Measurements from ENCODE around the gene CEACAM16.
"Not testable (repeated sequence)": the region's sequence is repeated elsewhere in the genome, so short reads cannot be mapped to it uniquely, and the experiment has no call there.

The CEACAM16 gene

GRCh38 chr19:44706506-44707236 lies 7.7 kb downstream of the CEACAM16 start:
- H3K4me3 ChIP-seq, result no peak overlapping the region
- no peaks in the 10 kb centered on the region for H3K9me3 ChIP-seq (replicated peaks in 1 of 11)
- no peak overlapping the region for H3K4me2 ChIP-seq
- H3K4me1 ChIP-seq, result peaks cover 0 to 15% (median 11%) of the 10 kb centered on the region in 10 experiments; a peak in 17 of 20 replicates
- no peak for TF ChIP-seq Cebpa-rat (IDR thresholded peaks at IDR 0.05)
- no peak overlapping the region for H3K27ac ChIP-seq
- no peak overlapping the region for H3K9ac ChIP-seq
- no peaks in the 10 kb centered on the region for H3K27me3 ChIP-seq
- H3K36me3 ChIP-seq, result no peaks in the 10 kb centered on the region
- H4K20me1 ChIP-seq, result no peaks in the 10 kb centered on the region

- Histone ChIP-seq H3K4me2 (no peak overlapping the region), H3K27me3 (no peaks in the 10 kb centered on the region), H4K20me1 (no peaks in the 10 kb centered on the region), H3K9ac (no peak overlapping the region), H3K9me3 (replicated peaks in 1 of 11) (no peaks in the 10 kb centered on the region), H3K4me1 (peaks cover 0 to 15% (median 12%) of the 10 kb centered on the region in 10 experiments; a peak in 17 of 20 replicates), H3K4me3 (no peak overlapping the region), H3K36me3 (no peaks in the 10 kb centered on the region), H3K27ac (no peak overlapping the region)
- no peak for TF ChIP-seq Cebpa-rat (IDR thresholded peaks at IDR 0.05)
Observed at GRCh38 chr19:44707794-44708193, 8.8 kb downstream of the CEACAM16 start.

- no peak overlapping the region for H3K9ac ChIP-seq
- H3K36me3 ChIP-seq, result no peaks in the 10 kb centered on the region
- peaks cover 0 to 16% (median 12%) of the 10 kb centered on the region in 10 experiments; a peak in 17 of 20 replicates for H3K4me1 ChIP-seq
- H3K27me3 ChIP-seq, result no peaks in the 10 kb centered on the region
- H3K9me3 ChIP-seq (replicated peaks in 1 of 11), result 0 out of 22 replicates have a peak, but pooled peaks cover 0 to under 1% (median 0%) of the 10 kb centered on the region in 11 experiments
- H4K20me1 ChIP-seq, result no peaks in the 10 kb centered on the region
- H3K4me2 ChIP-seq, result no peak overlapping the region
- no peak overlapping the region for H3K27ac ChIP-seq
- no peak overlapping the region for H3K4me3 ChIP-seq
- no peak for TF ChIP-seq Cebpa-rat (IDR thresholded peaks at IDR 0.05)
Observed at GRCh38 chr19:44708940-44709339, 10.0 kb downstream of the CEACAM16 start.

GRCh38 chr19:44709434-44710266 lies 10.7 kb downstream of the CEACAM16 start:
- peaks cover 0 to 16% (median 12%) of the 10 kb centered on the region in 10 experiments; a peak in 17 of 20 replicates for H3K4me1 ChIP-seq
- H4K20me1 ChIP-seq; H3K27me3 ChIP-seq; H3K9ac ChIP-seq; H3K9me3 ChIP-seq (replicated peaks in 1 of 11); H3K4me3 ChIP-seq; H3K36me3 ChIP-seq; H3K27ac ChIP-seq: not testable (repeated sequence)
- H3K4me2 ChIP-seq, result peak overlapping the region in 7 of 11 experiments; percentile 12 to 68 (median 54); a peak in 5 of 22 replicates

- peaks cover 11 to 16% (median 13%) of the 10 kb centered on the region in 11 experiments for H3K9me3 ChIP-seq (replicated peaks in 1 of 11)
- H3K27me3 ChIP-seq, result no peaks in the 10 kb centered on the region
- H3K27ac ChIP-seq, result no peak overlapping the region
- H3K4me3 ChIP-seq, result no peak overlapping the region
- H3K36me3 ChIP-seq, result peaks cover 0 to 5% (median 0%) of the 10 kb centered on the region in 11 experiments; a peak in 1 of 22 replicates
- TF ChIP-seq Cebpa-rat (IDR thresholded peaks at IDR 0.05), result no peak
- H3K4me2 ChIP-seq, result peak overlapping the region in 9 of 11 experiments; percentile 12 to 68 (median 51); a peak in 16 of 22 replicates
- peaks cover 0 to 16% (median 12%) of the 10 kb centered on the region in 10 experiments; a peak in 17 of 20 replicates for H3K4me1 ChIP-seq
- H4K20me1 ChIP-seq, result no peaks in the 10 kb centered on the region
- no peak overlapping the region; a peak in 1 of 22 replicates for H3K9ac ChIP-seq
Observed at GRCh38 chr19:44710483-44710882, 11.5 kb downstream of the CEACAM16 start.

- Histone ChIP-seq H3K9ac (no peak overlapping the region), H3K4me2 (no peak overlapping the region)
Observed at GRCh38 chr19:44712864-44713515, 14.0 kb downstream of the CEACAM16 start.

GRCh38 chr19:44714597-44715169 lies 15.7 kb downstream of the CEACAM16 start:
- no peak for TF ChIP-seq Cebpa-rat (IDR thresholded peaks at IDR 0.05)
- no peaks in the 10 kb centered on the region for H4K20me1 ChIP-seq
- no peak overlapping the region for H3K27ac ChIP-seq
- no peaks in the 10 kb centered on the region for H3K27me3 ChIP-seq
- peaks cover 13 to 35% (median 27%) of the 10 kb centered on the region in 10 experiments for H3K4me1 ChIP-seq
- H3K9me3 ChIP-seq (replicated peaks in 1 of 11), result peaks cover 15 to 21% (median 18%) of the 10 kb centered on the region in 11 experiments
- H3K4me3 ChIP-seq, result peak overlapping the region in 1 of 10 experiments; percentile 38; a peak in 1 of 20 replicates
- no peak overlapping the region for H3K9ac ChIP-seq
- peaks cover 0 to 5% (median 0%) of the 10 kb centered on the region in 11 experiments; a peak in 1 of 22 replicates for H3K36me3 ChIP-seq
- no peak overlapping the region for H3K4me2 ChIP-seq

More at GRCh38 chr19:44712864-44713515, 14.0 kb downstream of the CEACAM16 start:
- no peak for TF ChIP-seq Cebpa-rat (IDR thresholded peaks at IDR 0.05)
- H3K27ac ChIP-seq, result no peak overlapping the region
- no peaks in the 10 kb centered on the region for H3K27me3 ChIP-seq
- H4K20me1 ChIP-seq, result no peaks in the 10 kb centered on the region
- no peak overlapping the region for H3K4me3 ChIP-seq
- peaks cover 0 to 5% (median 0%) of the 10 kb centered on the region in 11 experiments; a peak in 1 of 22 replicates for H3K36me3 ChIP-seq
- peaks cover 15 to 21% (median 18%) of the 10 kb centered on the region in 11 experiments for H3K9me3 ChIP-seq (replicated peaks in 1 of 11)
- peaks cover 3 to 19% (median 13%) of the 10 kb centered on the region in 10 experiments; a peak in 19 of 20 replicates for H3K4me1 ChIP-seq

- H3K9me3 ChIP-seq (replicated peaks in 1 of 11), result peaks cover 15 to 21% (median 18%) of the 10 kb centered on the region in 11 experiments
- H4K20me1 ChIP-seq, result no peaks in the 10 kb centered on the region
- H3K4me2 ChIP-seq, result peak overlapping the region in 3 of 11 experiments; percentile 83 to 87 (median 85); a peak in 2 of 22 replicates
- peaks cover 18 to 50% (median 44%) of the 10 kb centered on the region in 10 experiments for H3K4me1 ChIP-seq
- no peak overlapping the region for H3K9ac ChIP-seq
- peaks cover 0 to 5% (median 0%) of the 10 kb centered on the region in 11 experiments; a peak in 1 of 22 replicates for H3K36me3 ChIP-seq
- H3K27me3 ChIP-seq, result no peaks in the 10 kb centered on the region
- H3K4me3 ChIP-seq, result no peak overlapping the region
- TF ChIP-seq Cebpa-rat (IDR thresholded peaks at IDR 0.05), result no peak
- H3K27ac ChIP-seq, result no peak overlapping the region
Observed at GRCh38 chr19:44717603-44718002, 18.7 kb downstream of the CEACAM16 start.

All from BLaER1 treated with 17β-estradiol and CSF1 and Interleukin-3, amounts not matched to agents 10 nM and 100 nM (cell line).